BE2C (cell line): Measurements from ENCODE around the gene SIN3A.

Experiments used
- DNase-seq: peaks from one replicate; pipeline ENCODE4 v3.0.0-alpha.2; 2020
- H3K27me3 ChIP-seq: fragments of 250-450 bp; sonication (Bioruptor Pico); 2 replicates; pipeline ENCODE4 v1.5.1; 2020; ENCODE audit warnings: mild to moderate bottlenecking
- H3K36me3 ChIP-seq: fragments of 250-450 bp; sonication (Bioruptor Pico); 2 replicates; pipeline ENCODE4 v1.5.1; 2020; ENCODE audit warnings: mild to moderate bottlenecking
- H3K4me1 ChIP-seq: fragments of 250-450 bp; sonication (Bioruptor Pico); 2 replicates; pipeline ENCODE4 v1.5.1; 2020
- H3K4me3 ChIP-seq: 2 replicates; pipeline ENCODE4 v1.5.1; 2011; ENCODE audit warnings: low read depth, low read length
- H3K9me3 ChIP-seq: fragments of 250-450 bp; sonication (Bioruptor Pico); 2 replicates; pipeline ENCODE4 v1.5.1; 2020
- TF ChIP-seq, protein P1 (sequence below): IDR thresholded peaks from 2 replicates; pipeline ENCODE4 v1.5.1; 2012; ENCODE audit warnings: mild to moderate bottlenecking, low read depth, low read length

SIN3A gene

DNA sequence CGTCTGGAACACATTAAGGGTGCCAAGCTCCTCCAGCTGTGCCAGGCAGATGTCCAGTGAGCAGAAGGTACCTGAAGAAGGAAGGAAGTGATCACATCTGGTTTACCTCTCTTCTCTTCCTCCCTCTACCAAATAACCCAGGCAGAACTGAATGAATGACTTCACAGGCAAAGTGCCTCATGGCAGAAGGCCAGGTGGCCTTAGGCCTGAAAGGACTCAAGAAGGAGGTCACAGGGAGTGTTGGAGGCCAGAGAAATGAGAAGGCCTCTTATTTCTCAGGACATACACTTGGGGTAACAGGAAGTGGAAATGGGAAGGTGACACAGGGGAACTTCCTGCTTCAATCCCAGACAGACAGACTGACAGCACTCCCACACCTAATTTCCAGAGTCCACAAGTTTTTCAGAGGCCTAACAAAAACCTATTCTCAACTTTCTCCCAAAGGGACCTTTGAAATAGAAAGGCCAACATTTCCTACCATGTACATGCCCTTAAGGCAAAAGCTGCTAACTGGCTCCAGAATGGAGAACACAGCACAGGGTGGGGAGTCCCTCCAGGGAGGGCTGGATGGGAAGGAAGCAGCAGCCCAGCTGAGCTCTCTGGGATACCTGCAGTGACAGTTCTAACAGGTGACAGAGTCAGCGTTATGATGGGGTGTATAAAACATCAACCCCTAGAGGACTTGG lies 17.6 kb upstream of the SIN3A start:
- H3K36me3 ChIP-seq: peaks cover 49% of the 10 kb centered on the region
- no peak overlapping the region for H3K4me3 ChIP-seq
- H3K9me3 ChIP-seq: no peaks in the 10 kb centered on the region
- H3K4me1 ChIP-seq: no peaks in the 10 kb centered on the region
- no peak for DNase-seq
- TF ChIP-seq, protein P1, sequence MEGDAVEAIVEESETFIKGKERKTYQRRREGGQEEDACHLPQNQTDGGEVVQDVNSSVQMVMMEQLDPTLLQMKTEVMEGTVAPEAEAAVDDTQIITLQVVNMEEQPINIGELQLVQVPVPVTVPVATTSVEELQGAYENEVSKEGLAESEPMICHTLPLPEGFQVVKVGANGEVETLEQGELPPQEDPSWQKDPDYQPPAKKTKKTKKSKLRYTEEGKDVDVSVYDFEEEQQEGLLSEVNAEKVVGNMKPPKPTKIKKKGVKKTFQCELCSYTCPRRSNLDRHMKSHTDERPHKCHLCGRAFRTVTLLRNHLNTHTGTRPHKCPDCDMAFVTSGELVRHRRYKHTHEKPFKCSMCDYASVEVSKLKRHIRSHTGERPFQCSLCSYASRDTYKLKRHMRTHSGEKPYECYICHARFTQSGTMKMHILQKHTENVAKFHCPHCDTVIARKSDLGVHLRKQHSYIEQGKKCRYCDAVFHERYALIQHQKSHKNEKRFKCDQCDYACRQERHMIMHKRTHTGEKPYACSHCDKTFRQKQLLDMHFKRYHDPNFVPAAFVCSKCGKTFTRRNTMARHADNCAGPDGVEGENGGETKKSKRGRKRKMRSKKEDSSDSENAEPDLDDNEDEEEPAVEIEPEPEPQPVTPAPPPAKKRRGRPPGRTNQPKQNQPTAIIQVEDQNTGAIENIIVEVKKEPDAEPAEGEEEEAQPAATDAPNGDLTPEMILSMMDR: no peak
- no peaks in the 10 kb centered on the region for H3K27me3 ChIP-seq

DNA sequence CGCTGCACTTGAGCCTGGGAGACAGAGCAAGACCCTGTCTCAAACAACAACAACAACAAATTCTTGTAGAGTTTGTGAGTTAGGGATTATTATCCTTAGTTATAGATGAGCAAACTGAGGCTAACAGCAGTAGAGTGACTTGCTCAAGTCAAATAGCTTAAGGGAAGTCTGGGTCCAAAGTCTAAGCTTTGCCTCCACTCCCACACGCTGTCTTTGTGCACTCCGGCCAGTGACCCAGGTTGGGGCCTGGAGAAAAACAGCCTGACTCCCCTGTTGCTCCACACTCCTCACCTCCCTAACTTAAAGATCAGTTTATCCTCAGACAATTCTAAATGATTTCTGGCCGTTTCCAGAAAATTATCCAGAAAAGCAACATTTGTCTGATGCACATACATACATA lies 9.2 kb upstream of the SIN3A start:
- no peak for DNase-seq
- H3K9me3 ChIP-seq: no peaks in the 10 kb centered on the region
- H3K27me3 ChIP-seq: no peaks in the 10 kb centered on the region
- H3K4me3 ChIP-seq: no peak overlapping the region
- TF ChIP-seq, protein P1: no peak
- H3K4me1 ChIP-seq: no peaks in the 10 kb centered on the region
- no peaks in the 10 kb centered on the region for H3K36me3 ChIP-seq

DNA sequence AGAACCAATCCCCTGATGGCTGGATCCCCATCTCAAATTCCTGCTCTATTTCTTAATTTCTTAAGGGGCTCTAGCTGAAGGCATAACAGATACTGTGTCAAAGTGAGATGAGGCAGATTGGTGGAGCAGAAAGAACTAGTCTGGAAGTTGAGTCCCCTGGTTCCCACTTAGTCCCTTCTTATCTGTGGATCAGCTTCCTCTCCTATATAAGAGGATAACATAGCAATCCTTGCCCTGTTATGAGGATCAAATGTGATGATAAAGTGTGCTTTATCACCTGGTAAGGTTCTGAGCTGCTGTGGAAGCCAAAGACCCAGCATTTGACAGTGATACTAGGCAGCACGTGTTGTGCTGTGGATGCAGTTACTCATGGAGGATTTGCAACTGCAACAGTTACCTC lies 8.1 kb upstream of the SIN3A start:
- no peak for DNase-seq
- TF ChIP-seq, protein P1: no peak
- no peaks in the 10 kb centered on the region for H3K36me3 ChIP-seq
- H3K9me3 ChIP-seq: no peaks in the 10 kb centered on the region
- H3K4me1 ChIP-seq: no peaks in the 10 kb centered on the region
- no peak overlapping the region for H3K4me3 ChIP-seq
- H3K27me3 ChIP-seq: no peaks in the 10 kb centered on the region

DNA sequence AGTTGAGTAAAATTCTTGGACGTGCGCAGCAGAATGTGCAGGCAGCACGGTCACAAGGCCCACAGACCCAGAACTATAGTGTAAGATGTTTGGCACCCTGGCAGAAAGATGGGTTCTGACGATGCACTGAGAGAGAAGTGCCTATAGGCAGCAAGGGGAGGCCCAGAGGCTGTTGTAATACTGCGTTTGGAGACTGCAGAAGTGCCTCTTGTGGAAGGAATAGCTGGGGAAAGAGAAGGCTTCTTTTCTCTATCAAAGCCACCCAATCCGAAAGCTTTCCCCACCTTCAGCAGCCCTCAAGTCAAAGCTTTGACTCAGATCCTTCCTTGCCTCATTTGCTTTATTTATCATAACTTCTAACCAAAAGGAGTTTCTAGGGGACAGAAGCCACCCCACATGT lies 5.2 kb upstream of the SIN3A start:
- no peak for DNase-seq
- TF ChIP-seq, protein P1: no peak
- Histone ChIP-seq H3K9me3 (no peaks in the 10 kb centered on the region), H3K36me3 (no peaks in the 10 kb centered on the region), H3K4me1 (no peaks in the 10 kb centered on the region), H3K27me3 (no peaks in the 10 kb centered on the region), H3K4me3 (no peak overlapping the region; the same call in 1 of the 2 replicates)

DNA sequence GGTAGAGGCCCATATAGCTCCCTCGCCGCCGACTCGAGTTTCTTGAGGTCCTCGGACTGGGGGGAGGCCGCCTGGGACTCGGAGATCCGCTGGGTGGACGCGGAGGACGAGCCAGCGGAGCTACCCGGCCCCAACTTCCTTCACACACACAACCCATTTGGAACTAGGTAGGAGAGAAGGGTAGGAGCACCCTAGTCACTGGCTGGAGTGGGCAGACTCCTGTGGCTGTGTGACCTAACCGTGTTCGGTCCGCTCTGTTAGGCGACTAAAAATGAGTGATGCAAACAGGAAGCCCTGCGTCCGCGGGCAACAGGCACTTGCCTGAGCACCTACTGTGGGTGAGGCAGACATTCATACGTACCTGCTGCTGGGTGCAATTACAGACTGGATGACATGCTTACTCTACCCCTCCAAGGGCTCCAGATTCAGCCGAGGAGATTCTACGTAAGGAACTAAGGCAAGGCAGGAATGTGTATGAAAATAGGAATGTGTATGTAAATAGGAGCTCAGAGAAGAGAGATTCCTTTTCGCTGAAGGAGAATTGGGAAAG lies 4.6 kb upstream of the SIN3A start:
- no peaks in the 10 kb centered on the region for H3K36me3 ChIP-seq
- H3K27me3 ChIP-seq: no peaks in the 10 kb centered on the region
- no peak for DNase-seq
- no peaks in the 10 kb centered on the region for H3K9me3 ChIP-seq
- no peaks in the 10 kb centered on the region for H3K4me1 ChIP-seq
- TF ChIP-seq, protein P1: no peak
- H3K4me3 ChIP-seq: peak overlapping the region; percentile 91

DNA sequence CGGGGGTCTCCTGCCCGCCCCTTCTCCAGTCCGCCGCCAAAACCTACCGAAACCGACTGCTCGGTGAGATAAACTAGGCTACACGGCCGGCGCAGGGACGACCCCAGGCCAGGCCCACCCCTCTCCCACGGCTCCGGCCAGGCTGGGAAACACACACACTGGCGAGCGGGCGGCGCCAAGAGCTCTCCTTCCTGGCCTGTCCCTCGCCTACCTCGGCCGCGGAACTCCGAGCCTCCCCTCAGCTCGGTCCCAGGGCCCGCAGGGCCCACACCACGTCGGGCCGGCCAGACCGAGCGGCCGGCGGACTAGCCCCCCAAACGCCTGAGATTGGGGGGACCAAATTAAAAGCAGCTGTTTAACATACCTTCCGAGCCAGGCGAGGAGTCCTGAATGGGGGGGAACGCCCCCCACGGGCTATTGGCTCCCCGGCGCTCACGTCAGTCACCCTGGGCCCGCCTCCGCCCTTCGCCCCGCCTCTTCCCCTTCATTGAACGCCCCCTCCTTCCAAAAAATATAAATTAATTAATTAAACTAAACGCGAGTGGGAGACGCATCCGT lies 4.0 kb upstream of the SIN3A start:
- no peaks in the 10 kb centered on the region for H3K27me3 ChIP-seq
- TF ChIP-seq, protein P1: no peak
- H3K9me3 ChIP-seq: no peaks in the 10 kb centered on the region
- DNase-seq: peak; percentile 88
- H3K36me3 ChIP-seq: no peaks in the 10 kb centered on the region
- no peaks in the 10 kb centered on the region for H3K4me1 ChIP-seq
- peak overlapping the region; percentile 91 for H3K4me3 ChIP-seq
